ENCODE measurements around the gene SLC6A2.

SLC6A2 gene

GRCh38 chr16:55657616-55658015 is 1.8 kb downstream of the SLC6A2 start:
- no peak for DNase-seq (ENCODE audit: extremely low read depth, low read depth)
- H3K4me3 ChIP-seq (replicated peaks; ENCODE audit: low read depth, low read length) = no peak overlapping the region
- TF ChIP-seq CTCF (IDR thresholded peaks at IDR 0.05; ENCODE audit: low read depth, low read length, missing control alignments) = no peak

GRCh38 chr16:55658898-55659420 is 3.2 kb downstream of the SLC6A2 start:
- DNase-seq (ENCODE audit: extremely low read depth, low read depth) = no peak
- TF ChIP-seq CTCF (IDR thresholded peaks at IDR 0.05; ENCODE audit: low read depth, low read length, missing control alignments) = no peak
- H3K4me3 ChIP-seq (replicated peaks; ENCODE audit: low read depth, low read length) = no peak overlapping the region

- TF ChIP-seq CTCF (IDR thresholded peaks at IDR 0.05; ENCODE audit: low read depth, low read length, missing control alignments) = no peak
- no peak for DNase-seq (ENCODE audit: extremely low read depth, low read depth)
- H3K4me3 ChIP-seq (replicated peaks; ENCODE audit: low read depth, low read length) = no peak overlapping the region
Measured at GRCh38 chr16:55660026-55660425, 4.2 kb downstream of the SLC6A2 start.

GRCh38 chr16:55660828-55661227 is 5.0 kb downstream of the SLC6A2 start:
- DNase-seq (ENCODE audit: extremely low read depth, low read depth) = no peak
- TF ChIP-seq CTCF (IDR thresholded peaks at IDR 0.05; ENCODE audit: low read depth, low read length, missing control alignments) = no peak
- H3K4me3 ChIP-seq (replicated peaks; ENCODE audit: low read depth, low read length) = no peak overlapping the region

- no peak overlapping the region for H3K4me3 ChIP-seq (replicated peaks; ENCODE audit: low read depth, low read length)
- DNase-seq (ENCODE audit: extremely low read depth, low read depth) = peak; percentile 44
- no peak for TF ChIP-seq CTCF (IDR thresholded peaks at IDR 0.05; ENCODE audit: low read depth, low read length, missing control alignments)
Measured at GRCh38 chr16:55661941-55662643, 6.3 kb downstream of the SLC6A2 start.

GRCh38 chr16:55662644-55663031 is 6.8 kb downstream of the SLC6A2 start:
- no peak for TF ChIP-seq CTCF (IDR thresholded peaks at IDR 0.05; ENCODE audit: low read depth, low read length, missing control alignments)
- no peak overlapping the region for H3K4me3 ChIP-seq (replicated peaks; ENCODE audit: low read depth, low read length)
- DNase-seq (ENCODE audit: extremely low read depth, low read depth) = peak; percentile 69

GRCh38 chr16:55663225-55663624 is 7.4 kb downstream of the SLC6A2 start:
- no peak for TF ChIP-seq CTCF (IDR thresholded peaks at IDR 0.05; ENCODE audit: low read depth, low read length, missing control alignments)
- H3K4me3 ChIP-seq (replicated peaks; ENCODE audit: low read depth, low read length) = no peak overlapping the region
- DNase-seq (ENCODE audit: extremely low read depth, low read depth) = no peak

Data from HFF-Myc (cell line).